Measurements from ENCODE around the gene PLEKHF1. TPM values are rescaled to one million over a fixed set of nuclear protein-coding genes. Genes with fewer than 3 reads are reported as not detected.

The PLEKHF1 gene
- total RNA-seq, 1 experiment from 2014 or later: 5.5 TPM

DNA sequence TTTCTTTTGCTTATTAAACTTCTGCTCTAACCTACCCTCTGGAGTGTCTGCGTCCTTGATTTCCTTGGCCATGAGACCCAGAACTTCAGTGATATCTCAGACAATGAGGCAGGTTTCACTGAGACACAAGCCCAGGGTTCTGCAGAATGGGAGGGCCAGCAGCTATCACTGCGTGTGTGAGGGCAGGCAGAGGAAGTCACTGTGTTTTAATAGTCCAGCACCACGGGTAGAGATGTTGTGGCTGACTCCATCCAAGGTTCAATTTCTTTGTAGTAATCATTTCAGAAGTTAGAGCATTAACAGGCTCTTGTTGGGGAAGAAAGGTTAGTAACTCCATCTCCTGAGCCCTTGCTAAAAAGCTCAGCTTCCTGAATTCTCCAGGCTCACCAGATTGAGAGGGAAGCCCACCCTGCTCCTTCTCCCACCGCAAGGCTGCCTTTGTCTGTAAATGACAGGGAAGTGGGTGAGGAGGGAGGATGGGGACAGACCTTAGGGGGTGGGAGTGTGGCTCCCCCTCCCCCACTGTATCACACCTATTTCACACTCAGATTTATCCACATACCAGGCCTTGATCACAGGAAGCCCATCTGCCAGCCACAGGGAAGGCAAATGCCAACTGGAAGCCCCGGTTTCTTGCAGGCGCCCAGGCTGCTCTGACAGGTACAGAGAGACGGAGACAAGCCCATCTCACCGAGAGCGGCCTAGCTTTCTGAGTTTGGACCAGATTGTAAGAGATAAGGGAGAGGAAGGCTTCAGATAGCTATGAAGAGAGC is 47.7 kb downstream of the PLEKHF1 start:
- Histone ChIP-seq H3K36me3 (ENCODE audit: control insufficient read depth in 1 of 2, insufficient read depth in 2 of 2, low read length in 2 of 2) (no peaks in the 10 kb centered on the region), H3K79me2 (ENCODE audit: insufficient read depth, low read length) (peaks cover 17% of the 10 kb centered on the region), H3K27me3 (ENCODE audit: insufficient read depth, low read length) (no peaks in the 10 kb centered on the region), H3K27ac (ENCODE audit: low read depth, low read length) (no peak overlapping the region), H3K9ac (ENCODE audit: low read length) (no peak overlapping the region), H3K9me3 (ENCODE audit: control insufficient read depth in 1 of 2, insufficient read depth in 1 of 2, low read depth in 1 of 2, low read length in 2 of 2) (no peaks in the 10 kb centered on the region), H3K4me2 (ENCODE audit: low read length) (no peak overlapping the region), H2AFZ (ENCODE audit: low read depth, low read length, poor library complexity, severe bottlenecking) (no peak overlapping the region), H3K4me1 (ENCODE audit: control insufficient read depth in 1 of 2, insufficient read depth in 2 of 2, low read length in 2 of 2) (peaks cover 10% of the 10 kb centered on the region in 2 experiments), H3K9me2 (ENCODE audit: insufficient read depth) (no peaks in the 10 kb centered on the region), H4K20me1 (ENCODE audit: insufficient read depth) (no peaks in the 10 kb centered on the region), H3K4me3 (replicated peaks in 1 of 2; ENCODE audit: low read depth in 1 of 2, low read length in 2 of 2) (no peak overlapping the region)
- CTCF ChIA-PET: interaction anchor here (0.8 to 1.1 kb wide), 3 partner anchors 47 to 101 kb away, joined by 3 read pairs; no protein-coding TSS in a partner anchor
- ATAC-seq: no peak
- intact Hi-C loops (cut with micrococcal nuclease): no loop called here
- no peak for DNase-seq (ENCODE audit: low read depth, low spot score)
- no TSS peak for BruUV-seq (replicated peaks)
- POLR2A ChIA-PET: no interaction called here
- no peak for TF ChIP-seq ZFX (IDR thresholded peaks at IDR 0.05)
- RAD21 ChIA-PET (ENCODE audit: low non-redundant PET in 1 of 2, low total read pairs in 2 of 2, uncharacterized antibody in 2 of 2, unreplicated experiment in 2 of 2): no interaction called here

DNA sequence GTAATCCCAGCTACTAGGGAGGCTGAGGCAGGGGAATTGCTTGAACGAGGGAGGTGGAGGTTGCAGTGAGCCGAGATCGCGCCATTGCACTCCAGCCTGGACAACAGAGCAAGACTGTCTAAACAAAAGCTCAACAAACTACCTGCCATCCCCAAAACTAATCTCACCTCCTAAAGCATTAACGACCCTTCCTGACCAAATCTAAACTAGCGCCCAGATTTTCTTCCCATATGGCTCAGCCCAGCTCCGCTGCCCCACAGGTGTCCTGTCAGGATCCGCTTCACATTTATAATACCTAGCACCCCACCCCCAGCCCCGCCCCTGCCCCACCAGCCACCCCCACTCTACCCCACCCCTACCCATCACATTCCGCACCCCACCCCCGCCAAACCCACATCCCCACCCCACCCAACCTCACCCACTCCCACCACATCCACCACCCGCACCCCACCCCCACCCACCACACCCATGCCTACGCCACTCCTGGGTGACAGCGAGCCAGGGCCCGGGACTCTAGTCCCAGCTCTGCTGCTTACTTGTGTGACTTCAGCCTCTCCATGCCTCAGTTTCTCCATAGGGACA is 49.2 kb downstream of the PLEKHF1 start:
- H3K4me1 ChIP-seq (ENCODE audit: control insufficient read depth in 1 of 2, insufficient read depth in 2 of 2, low read length in 2 of 2): peaks cover 10% of the 10 kb centered on the region in 2 experiments
- ChIA-PET POLR2A (interaction anchor here (1.0 to 1.1 kb wide), 2 partner anchors 108 to 130 kb away, joined by 3 to 5 read pairs; partner anchors contain the start of gene POP4), CTCF (interaction anchor here (1.0 to 1.4 kb wide), 2 partner anchors 28 to 103 kb away, joined by 3 to 5 read pairs; no protein-coding TSS in a partner anchor), RAD21 (ENCODE audit: low non-redundant PET in 1 of 2, low total read pairs in 2 of 2, uncharacterized antibody in 2 of 2, unreplicated experiment in 2 of 2) (no interaction called here)
- H2AFZ ChIP-seq (ENCODE audit: low read depth, low read length, poor library complexity, severe bottlenecking): no peak overlapping the region
- H3K27ac ChIP-seq (ENCODE audit: low read depth, low read length): peak overlapping the region; percentile 92
- H3K4me2 ChIP-seq (ENCODE audit: low read length): peak overlapping the region; percentile 97
- ATAC-seq (peak; percentile 49), DNase-seq (ENCODE audit: low read depth, low spot score) (no peak)
- intact Hi-C loops (cut with micrococcal nuclease): no loop called here
- H3K79me2 ChIP-seq (ENCODE audit: insufficient read depth, low read length): peaks cover 17% of the 10 kb centered on the region
- no peaks in the 10 kb centered on the region for H3K36me3 ChIP-seq (ENCODE audit: control insufficient read depth in 1 of 2, insufficient read depth in 2 of 2, low read length in 2 of 2)
- no peaks in the 10 kb centered on the region for H3K9me2 ChIP-seq (ENCODE audit: insufficient read depth)
- H4K20me1 ChIP-seq (ENCODE audit: insufficient read depth): no peaks in the 10 kb centered on the region
- H3K9ac ChIP-seq (ENCODE audit: low read length): peak overlapping the region; percentile 94
- TF ChIP-seq JUND (IDR thresholded peaks at IDR 0.05) (no peak), CEBPB (IDR thresholded peaks at IDR 0.05; ENCODE audit: low read depth) (no peak), POLR2AphosphoS5 (IDR thresholded peaks at IDR 0.05; ENCODE audit: low read depth, low read length) (no peak), SP1 (IDR thresholded peaks at IDR 0.05; ENCODE audit: low read depth) (no peak), POLR2A (IDR thresholded peaks at IDR 0.05; ENCODE audit: borderline replicate concordance, extremely low read depth, insufficient read depth, insufficient read length) (no peak)
- TF ChIP-seq, protein P1, sequence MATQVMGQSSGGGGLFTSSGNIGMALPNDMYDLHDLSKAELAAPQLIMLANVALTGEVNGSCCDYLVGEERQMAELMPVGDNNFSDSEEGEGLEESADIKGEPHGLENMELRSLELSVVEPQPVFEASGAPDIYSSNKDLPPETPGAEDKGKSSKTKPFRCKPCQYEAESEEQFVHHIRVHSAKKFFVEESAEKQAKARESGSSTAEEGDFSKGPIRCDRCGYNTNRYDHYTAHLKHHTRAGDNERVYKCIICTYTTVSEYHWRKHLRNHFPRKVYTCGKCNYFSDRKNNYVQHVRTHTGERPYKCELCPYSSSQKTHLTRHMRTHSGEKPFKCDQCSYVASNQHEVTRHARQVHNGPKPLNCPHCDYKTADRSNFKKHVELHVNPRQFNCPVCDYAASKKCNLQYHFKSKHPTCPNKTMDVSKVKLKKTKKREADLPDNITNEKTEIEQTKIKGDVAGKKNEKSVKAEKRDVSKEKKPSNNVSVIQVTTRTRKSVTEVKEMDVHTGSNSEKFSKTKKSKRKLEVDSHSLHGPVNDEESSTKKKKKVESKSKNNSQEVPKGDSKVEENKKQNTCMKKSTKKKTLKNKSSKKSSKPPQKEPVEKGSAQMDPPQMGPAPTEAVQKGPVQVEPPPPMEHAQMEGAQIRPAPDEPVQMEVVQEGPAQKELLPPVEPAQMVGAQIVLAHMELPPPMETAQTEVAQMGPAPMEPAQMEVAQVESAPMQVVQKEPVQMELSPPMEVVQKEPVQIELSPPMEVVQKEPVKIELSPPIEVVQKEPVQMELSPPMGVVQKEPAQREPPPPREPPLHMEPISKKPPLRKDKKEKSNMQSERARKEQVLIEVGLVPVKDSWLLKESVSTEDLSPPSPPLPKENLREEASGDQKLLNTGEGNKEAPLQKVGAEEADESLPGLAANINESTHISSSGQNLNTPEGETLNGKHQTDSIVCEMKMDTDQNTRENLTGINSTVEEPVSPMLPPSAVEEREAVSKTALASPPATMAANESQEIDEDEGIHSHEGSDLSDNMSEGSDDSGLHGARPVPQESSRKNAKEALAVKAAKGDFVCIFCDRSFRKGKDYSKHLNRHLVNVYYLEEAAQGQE (IDR thresholded peaks at IDR 0.05; ENCODE audit: low read depth): no peak
- H3K27me3 ChIP-seq (ENCODE audit: insufficient read depth, low read length): no peaks in the 10 kb centered on the region
- no TSS peak for BruUV-seq (replicated peaks)
- peak overlapping the region; percentile 80 to 96 for H3K4me3 ChIP-seq (replicated peaks in 1 of 2; ENCODE audit: low read depth in 1 of 2, low read length in 2 of 2)
- H3K9me3 ChIP-seq (ENCODE audit: control insufficient read depth in 1 of 2, insufficient read depth in 1 of 2, low read depth in 1 of 2, low read length in 2 of 2): no peaks in the 10 kb centered on the region
